Immature natural killer cell (primary cell): ENCODE results near the gene TBC1D5. TPM values are rescaled to one million over a fixed set of nuclear protein-coding genes. Genes with fewer than 3 reads are reported as not detected.

Experiments used
- DNase-seq, 3 donors: peaks; one replicate each; pipeline ENCODE4 v3.0.0; 2022; ENCODE audit warnings: mixed read lengths in 1 of 3
- H3K27ac Mint-ChIP-seq, 6 donors: one replicate each; pipeline ENCODE4 v1.8.0; 2020; ENCODE audit warnings: mixed read lengths in 6 of 6, mild to moderate bottlenecking in 5 of 6, inconsistent platforms in 4 of 6, moderate library complexity in 3 of 6
- H3K27me3 Mint-ChIP-seq, 3 donors: one replicate each; pipeline ENCODE4 v1.8.0; 2020 to 2021; ENCODE audit warnings: low read depth in 3 of 3, mild to moderate bottlenecking in 3 of 3, mixed read lengths in 3 of 3, moderate library complexity in 3 of 3, inconsistent platforms in 1 of 3
- H3K36me3 Mint-ChIP-seq, 3 donors: one replicate each; pipeline ENCODE4 v1.8.0; 2020; ENCODE audit warnings: mixed read lengths in 3 of 3, inconsistent platforms in 2 of 3, mild to moderate bottlenecking in 2 of 3
- H3K4me1 Mint-ChIP-seq, 2 donors: one replicate each; pipeline ENCODE4 v1.8.0; 2020; ENCODE audit warnings: inconsistent platforms in 2 of 2, mild to moderate bottlenecking in 2 of 2, mixed read lengths in 2 of 2, moderate library complexity in 1 of 2
- H3K4me3 Mint-ChIP-seq, 5 donors: one replicate each; pipeline ENCODE4 v1.8.0; 2020; ENCODE audit warnings: mild to moderate bottlenecking in 5 of 5, mixed read lengths in 5 of 5, inconsistent platforms in 3 of 5, moderate library complexity in 3 of 5
- H3K9me3 Mint-ChIP-seq, 6 donors: one replicate each; pipeline ENCODE4 v1.8.0; 2020; ENCODE audit warnings: mild to moderate bottlenecking in 6 of 6, mixed read lengths in 6 of 6, inconsistent platforms in 4 of 6, moderate library complexity in 3 of 6
- polyA plus RNA-seq, 3 donors: library from polyadenylated mRNA; unstranded; fragments of 300-500 nt; fragmentation: Illumina TruSeq; gene quantifications; one replicate each; pipeline ENCODE4 v1.2.3, GENCODE V29; 2021

The TBC1D5 gene
- polyA plus RNA-seq, 3 donors from 2014 or later, result 20.5 to 49.2 (median 25.8) TPM

GRCh38 chr3:17459470-17459993, 282.9 kb downstream of the TBC1D5 start:
- Mint-ChIP-seq H3K4me1 (peaks cover 3 to 5% of the 10 kb centered on the region in 2 donors), H3K36me3 (peaks cover 0 to 5% (median 5%) of the 10 kb centered on the region in 3 donors), H3K4me3 (no peak overlapping the region)

GRCh38 chr3:17456650-17457049, 285.8 kb downstream of the TBC1D5 start:
- no peak overlapping the region for H3K4me3 Mint-ChIP-seq
- H3K4me1 Mint-ChIP-seq, result peaks cover 0 to 1% of the 10 kb centered on the region in 2 donors
- H3K27ac Mint-ChIP-seq, result no peak overlapping the region
- H3K27me3 Mint-ChIP-seq, result no peaks in the 10 kb centered on the region
- no peak for DNase-seq
- H3K9me3 Mint-ChIP-seq, result no peaks in the 10 kb centered on the region
- H3K36me3 Mint-ChIP-seq, result no peaks in the 10 kb centered on the region

More at GRCh38 chr3:17459470-17459993, 282.9 kb downstream of the TBC1D5 start:
- peaks cover 0 to 2% (median 0%) of the 10 kb centered on the region in 3 donors for H3K27me3 Mint-ChIP-seq
- no peaks in the 10 kb centered on the region for H3K9me3 Mint-ChIP-seq
- H3K27ac Mint-ChIP-seq, result no peak overlapping the region
- no peak for DNase-seq

- H3K36me3 Mint-ChIP-seq, result peaks cover 0 to 4% (median 3%) of the 10 kb centered on the region in 3 donors
- H3K4me1 Mint-ChIP-seq, result peaks cover 0 to 1% of the 10 kb centered on the region in 2 donors
- H3K4me3 Mint-ChIP-seq, result no peak overlapping the region
- no peak overlapping the region for H3K27ac Mint-ChIP-seq
- no peaks in the 10 kb centered on the region for H3K27me3 Mint-ChIP-seq
- no peak for DNase-seq
- no peaks in the 10 kb centered on the region for H3K9me3 Mint-ChIP-seq
These were observed 286.4 kb downstream of the TBC1D5 start for GRCh38 chr3:17456046-17456445.

GRCh38 chr3:17444865-17445264, 297.6 kb downstream of the TBC1D5 start:
- no peak for DNase-seq
- Mint-ChIP-seq H3K9me3 (no peaks in the 10 kb centered on the region), H3K27me3 (no peaks in the 10 kb centered on the region), H3K4me1 (no peaks in the 10 kb centered on the region), H3K27ac (no peak overlapping the region), H3K36me3 (peaks cover 4 to 8% (median 5%) of the 10 kb centered on the region in 3 donors), H3K4me3 (no peak overlapping the region)

GRCh38 chr3:17443142-17443541, 299.3 kb downstream of the TBC1D5 start:
- H3K27me3 Mint-ChIP-seq, result no peaks in the 10 kb centered on the region
- peaks cover 4 to 12% (median 8%) of the 10 kb centered on the region in 3 donors for H3K36me3 Mint-ChIP-seq
- DNase-seq, result no peak
- H3K9me3 Mint-ChIP-seq, result no peaks in the 10 kb centered on the region
- no peaks in the 10 kb centered on the region for H3K4me1 Mint-ChIP-seq
- H3K27ac Mint-ChIP-seq, result no peak overlapping the region
- no peak overlapping the region for H3K4me3 Mint-ChIP-seq

- Mint-ChIP-seq H3K9me3 (no peaks in the 10 kb centered on the region), H3K27ac (no peak overlapping the region), H3K27me3 (no peaks in the 10 kb centered on the region), H3K4me3 (no peak overlapping the region), H3K36me3 (peaks cover 4 to 12% (median 8%) of the 10 kb centered on the region in 3 donors), H3K4me1 (no peaks in the 10 kb centered on the region)
- DNase-seq, result no peak
These were observed 299.9 kb downstream of the TBC1D5 start for GRCh38 chr3:17442332-17443049.

- Mint-ChIP-seq H3K4me1 (no peaks in the 10 kb centered on the region), H3K27ac (no peak overlapping the region), H3K4me3 (no peak overlapping the region), H3K9me3 (no peaks in the 10 kb centered on the region), H3K27me3 (no peaks in the 10 kb centered on the region), H3K36me3 (peaks cover 0 to 4% (median 3%) of the 10 kb centered on the region in 3 donors)
- DNase-seq, result no peak
These were observed 308.6 kb downstream of the TBC1D5 start for GRCh38 chr3:17433876-17434275.

- no peak for DNase-seq
- Mint-ChIP-seq H3K4me3 (no peak overlapping the region), H3K9me3 (no peaks in the 10 kb centered on the region), H3K27me3 (no peaks in the 10 kb centered on the region), H3K4me1 (no peaks in the 10 kb centered on the region), H3K27ac (no peak overlapping the region), H3K36me3 (peaks cover 0 to 3% (median 0%) of the 10 kb centered on the region in 3 donors)
These were observed 310.2 kb downstream of the TBC1D5 start for GRCh38 chr3:17432236-17432635.

- no peak overlapping the region for H3K4me3 Mint-ChIP-seq
- no peaks in the 10 kb centered on the region for H3K27me3 Mint-ChIP-seq
- H3K36me3 Mint-ChIP-seq, result peaks cover 0 to 3% (median 0%) of the 10 kb centered on the region in 3 donors
- H3K4me1 Mint-ChIP-seq, result no peaks in the 10 kb centered on the region
- H3K27ac Mint-ChIP-seq, result no peak overlapping the region
- DNase-seq, result no peak
- no peaks in the 10 kb centered on the region for H3K9me3 Mint-ChIP-seq
These were observed 310.9 kb downstream of the TBC1D5 start for GRCh38 chr3:17431484-17432045.

GRCh38 chr3:17431004-17431403, 311.4 kb downstream of the TBC1D5 start:
- no peak overlapping the region for H3K27ac Mint-ChIP-seq
- H3K4me1 Mint-ChIP-seq, result no peaks in the 10 kb centered on the region
- H3K27me3 Mint-ChIP-seq, result no peaks in the 10 kb centered on the region
- no peaks in the 10 kb centered on the region for H3K9me3 Mint-ChIP-seq
- peaks cover 0 to 3% (median 0%) of the 10 kb centered on the region in 3 donors for H3K36me3 Mint-ChIP-seq
- DNase-seq, result peak in 1 of 3 donors; percentile 7
- H3K4me3 Mint-ChIP-seq, result no peak overlapping the region

- Mint-ChIP-seq H3K27me3 (no peaks in the 10 kb centered on the region), H3K9me3 (no peaks in the 10 kb centered on the region), H3K4me3 (no peak overlapping the region), H3K27ac (no peak overlapping the region), H3K36me3 (peaks cover 0 to 3% (median 0%) of the 10 kb centered on the region in 3 donors), H3K4me1 (no peaks in the 10 kb centered on the region)
- no peak for DNase-seq
These were observed 311.8 kb downstream of the TBC1D5 start for GRCh38 chr3:17430582-17430981.

GRCh38 chr3:17423786-17424536, 318.5 kb downstream of the TBC1D5 start:
- Mint-ChIP-seq H3K4me1 (no peaks in the 10 kb centered on the region), H3K27me3 (peaks cover 0 to 2% (median 0%) of the 10 kb centered on the region in 3 donors), H3K4me3 (no peak overlapping the region), H3K27ac (no peak overlapping the region), H3K36me3 (peaks cover 0 to 3% (median 0%) of the 10 kb centered on the region in 3 donors), H3K9me3 (no peaks in the 10 kb centered on the region)
- DNase-seq, result no peak

- H3K36me3 Mint-ChIP-seq, result peaks cover 0 to 3% (median 0%) of the 10 kb centered on the region in 3 donors
These were observed 319.8 kb downstream of the TBC1D5 start for GRCh38 chr3:17422636-17423035.

GRCh38 chr3:17420668-17421067, 321.8 kb downstream of the TBC1D5 start:
- Mint-ChIP-seq H3K27me3 (peaks cover 0 to 2% (median 0%) of the 10 kb centered on the region in 3 donors), H3K9me3 (no peaks in the 10 kb centered on the region), H3K4me3 (no peak overlapping the region), H3K4me1 (no peaks in the 10 kb centered on the region), H3K27ac (no peak overlapping the region), H3K36me3 (peaks cover 0 to 3% (median 0%) of the 10 kb centered on the region in 3 donors)
- DNase-seq, result no peak

More at GRCh38 chr3:17422636-17423035, 319.8 kb downstream of the TBC1D5 start:
- Mint-ChIP-seq H3K27me3 (peaks cover 0 to 2% (median 0%) of the 10 kb centered on the region in 3 donors), H3K4me3 (no peak overlapping the region), H3K9me3 (no peaks in the 10 kb centered on the region), H3K4me1 (no peaks in the 10 kb centered on the region), H3K27ac (no peak overlapping the region)
- no peak for DNase-seq
